22Rv1 (cell line): ENCODE data around the gene SLC12A1.

Experiments used
- ZFX ChIP-seq: fragments of 450-650 bp; IDR thresholded peaks from 2 replicates; pipeline ENCODE4 v1.6.1; 2017; ENCODE audit warnings: antibody characterized with exemption, borderline replicate concordance
- TF ChIP-seq, protein P1 (sequence below): fragments of 450-650 bp; IDR thresholded peaks from 2 replicates; pipeline ENCODE4 v1.5.1; 2017; ENCODE audit warnings: mild to moderate bottlenecking

DNA sequence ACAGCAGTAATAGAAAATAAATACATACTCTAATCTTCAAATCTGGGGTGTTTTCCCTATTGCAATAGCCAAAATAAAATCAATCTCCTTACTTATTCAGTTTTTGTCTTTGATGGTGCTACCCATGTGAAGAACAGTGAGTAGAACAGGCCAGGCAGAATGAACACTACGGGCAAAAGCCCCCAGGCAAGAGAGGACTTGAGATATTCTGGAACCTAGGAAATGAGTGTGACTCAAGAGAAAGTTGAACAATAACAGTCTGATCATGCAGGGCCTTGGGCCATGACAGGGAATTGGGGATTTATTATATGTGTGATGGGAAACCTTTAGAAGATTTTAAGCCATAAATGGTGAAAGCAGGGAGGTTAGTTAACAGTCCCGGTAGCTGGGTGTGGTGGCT is 111.1 kb downstream of the SLC12A1 start:
- TF ChIP-seq, protein P1, sequence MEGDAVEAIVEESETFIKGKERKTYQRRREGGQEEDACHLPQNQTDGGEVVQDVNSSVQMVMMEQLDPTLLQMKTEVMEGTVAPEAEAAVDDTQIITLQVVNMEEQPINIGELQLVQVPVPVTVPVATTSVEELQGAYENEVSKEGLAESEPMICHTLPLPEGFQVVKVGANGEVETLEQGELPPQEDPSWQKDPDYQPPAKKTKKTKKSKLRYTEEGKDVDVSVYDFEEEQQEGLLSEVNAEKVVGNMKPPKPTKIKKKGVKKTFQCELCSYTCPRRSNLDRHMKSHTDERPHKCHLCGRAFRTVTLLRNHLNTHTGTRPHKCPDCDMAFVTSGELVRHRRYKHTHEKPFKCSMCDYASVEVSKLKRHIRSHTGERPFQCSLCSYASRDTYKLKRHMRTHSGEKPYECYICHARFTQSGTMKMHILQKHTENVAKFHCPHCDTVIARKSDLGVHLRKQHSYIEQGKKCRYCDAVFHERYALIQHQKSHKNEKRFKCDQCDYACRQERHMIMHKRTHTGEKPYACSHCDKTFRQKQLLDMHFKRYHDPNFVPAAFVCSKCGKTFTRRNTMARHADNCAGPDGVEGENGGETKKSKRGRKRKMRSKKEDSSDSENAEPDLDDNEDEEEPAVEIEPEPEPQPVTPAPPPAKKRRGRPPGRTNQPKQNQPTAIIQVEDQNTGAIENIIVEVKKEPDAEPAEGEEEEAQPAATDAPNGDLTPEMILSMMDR: no peak
- no peak for TF ChIP-seq ZFX
